Thyroid gland (tissue), 4 donors: Measurements from ENCODE around the gene NMNAT1.

Experiments used
- POLR2A ChIP-seq, 2 donors: fragments of 450-650 bp; IDR thresholded peaks; one replicate each; pipeline ENCODE4 v1.6.1; 2017; ENCODE audit warnings: antibody characterized with exemption in 2 of 2, mild to moderate bottlenecking in 2 of 2, moderate library complexity in 1 of 2
- TF ChIP-seq, protein P1 (sequence below), 6 experiments: fragments of 200-600 bp in 3 of 6; fragments of 450-650 bp in 3 of 6; sonication (generic) in 3 of 6; IDR thresholded peaks; one replicate each; pipeline ENCODE4 v1.5.1; 2016 to 2019; ENCODE audit warnings: antibody characterized with exemption in 6 of 6, mild to moderate bottlenecking in 2 of 6, inconsistent platforms in 1 of 6, moderate library complexity in 1 of 6

GRCh38 chr1:9929431-9930385, 13.6 kb upstream of the NMNAT1 start:
- TF ChIP-seq, protein P1, sequence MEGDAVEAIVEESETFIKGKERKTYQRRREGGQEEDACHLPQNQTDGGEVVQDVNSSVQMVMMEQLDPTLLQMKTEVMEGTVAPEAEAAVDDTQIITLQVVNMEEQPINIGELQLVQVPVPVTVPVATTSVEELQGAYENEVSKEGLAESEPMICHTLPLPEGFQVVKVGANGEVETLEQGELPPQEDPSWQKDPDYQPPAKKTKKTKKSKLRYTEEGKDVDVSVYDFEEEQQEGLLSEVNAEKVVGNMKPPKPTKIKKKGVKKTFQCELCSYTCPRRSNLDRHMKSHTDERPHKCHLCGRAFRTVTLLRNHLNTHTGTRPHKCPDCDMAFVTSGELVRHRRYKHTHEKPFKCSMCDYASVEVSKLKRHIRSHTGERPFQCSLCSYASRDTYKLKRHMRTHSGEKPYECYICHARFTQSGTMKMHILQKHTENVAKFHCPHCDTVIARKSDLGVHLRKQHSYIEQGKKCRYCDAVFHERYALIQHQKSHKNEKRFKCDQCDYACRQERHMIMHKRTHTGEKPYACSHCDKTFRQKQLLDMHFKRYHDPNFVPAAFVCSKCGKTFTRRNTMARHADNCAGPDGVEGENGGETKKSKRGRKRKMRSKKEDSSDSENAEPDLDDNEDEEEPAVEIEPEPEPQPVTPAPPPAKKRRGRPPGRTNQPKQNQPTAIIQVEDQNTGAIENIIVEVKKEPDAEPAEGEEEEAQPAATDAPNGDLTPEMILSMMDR (IDR thresholded peaks at IDR 0.05): no peak
- no peak for TF ChIP-seq POLR2A (IDR thresholded peaks at IDR 0.05)
